Measurements from ENCODE around the gene DYNLT5.
"Not testable (repeated sequence)": the region's sequence is repeated elsewhere in the genome, so short reads cannot be mapped to it uniquely, and the experiment has no call there.

Gene DYNLT5

DNA sequence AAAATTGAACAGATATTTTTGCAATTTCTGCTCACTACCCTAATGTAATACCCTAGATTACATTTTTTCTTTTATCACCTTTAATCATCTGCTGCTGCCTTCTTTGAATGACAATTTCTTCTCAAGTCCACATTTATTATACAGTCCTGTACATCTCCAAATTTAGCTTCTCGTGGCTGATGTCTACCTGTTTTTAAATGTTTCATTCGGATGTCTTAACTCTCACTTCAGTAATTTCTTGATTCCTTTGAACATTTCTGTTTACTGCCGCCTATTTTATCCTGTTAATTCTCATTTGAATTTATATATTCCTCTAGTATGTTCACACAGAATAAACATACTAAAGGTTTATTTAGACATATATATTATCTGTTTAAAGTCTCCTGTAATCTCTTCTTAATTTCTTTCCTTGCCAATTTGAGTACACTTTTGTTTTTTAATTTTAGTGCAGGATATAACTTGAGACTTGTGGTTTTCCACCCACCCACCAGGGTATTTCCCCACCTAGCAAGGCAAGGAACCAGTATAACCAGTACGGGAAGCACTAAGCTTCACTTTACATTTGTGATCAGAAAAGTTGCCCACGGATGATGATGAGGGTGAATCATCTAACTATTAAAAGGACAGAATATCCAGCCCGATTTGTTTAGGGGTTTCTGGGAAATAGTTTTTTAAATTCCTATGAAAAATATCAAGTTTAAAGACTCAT, 36.1 kb downstream of the DYNLT5 start:
- no peak for DNase-seq (ENCODE audit: low read depth)

DNA sequence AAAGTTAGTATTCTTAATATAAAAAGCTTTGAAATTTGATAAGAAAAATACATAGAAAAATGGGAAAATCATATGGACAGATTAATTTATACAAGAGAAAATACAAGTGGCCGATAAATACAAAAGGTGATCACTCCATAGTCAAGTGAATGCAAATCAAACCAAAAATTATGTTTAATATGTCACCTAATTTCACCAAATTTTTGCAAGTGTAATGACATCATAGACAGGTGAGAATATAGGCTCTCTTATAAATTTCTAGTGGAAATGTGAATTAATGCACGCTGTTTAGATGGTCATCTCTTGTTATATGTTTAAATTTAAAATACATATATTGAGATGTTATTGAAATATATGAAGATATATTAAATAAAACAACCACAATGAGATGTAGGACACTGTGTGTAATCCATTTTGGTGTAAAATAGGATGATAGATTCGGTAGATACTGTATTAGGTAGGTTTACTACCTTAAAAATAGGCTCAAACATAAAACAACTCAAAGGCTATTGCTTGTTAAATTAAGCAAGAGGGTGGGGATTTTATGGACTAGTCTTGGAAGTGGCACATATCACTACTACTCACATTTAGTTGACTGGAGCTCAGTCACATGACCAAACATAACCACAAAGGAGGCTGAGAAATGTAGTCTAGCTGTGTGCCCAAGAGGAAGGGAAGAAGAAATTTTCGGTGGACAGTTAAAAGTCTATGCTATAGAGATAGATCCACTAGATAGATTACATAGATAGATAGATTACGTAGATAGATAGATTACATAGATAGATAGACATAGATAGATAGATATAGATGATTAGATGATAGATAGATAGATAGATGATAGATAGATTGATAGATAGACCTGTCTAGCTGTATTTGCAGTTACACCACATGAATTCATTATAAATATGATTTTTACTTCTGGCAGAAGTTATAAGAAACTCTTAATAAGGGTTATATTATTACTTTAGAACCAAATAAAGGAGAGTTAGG, 39.7 kb downstream of the DYNLT5 start:
- no peak for DNase-seq (ENCODE audit: low read depth)

DNA sequence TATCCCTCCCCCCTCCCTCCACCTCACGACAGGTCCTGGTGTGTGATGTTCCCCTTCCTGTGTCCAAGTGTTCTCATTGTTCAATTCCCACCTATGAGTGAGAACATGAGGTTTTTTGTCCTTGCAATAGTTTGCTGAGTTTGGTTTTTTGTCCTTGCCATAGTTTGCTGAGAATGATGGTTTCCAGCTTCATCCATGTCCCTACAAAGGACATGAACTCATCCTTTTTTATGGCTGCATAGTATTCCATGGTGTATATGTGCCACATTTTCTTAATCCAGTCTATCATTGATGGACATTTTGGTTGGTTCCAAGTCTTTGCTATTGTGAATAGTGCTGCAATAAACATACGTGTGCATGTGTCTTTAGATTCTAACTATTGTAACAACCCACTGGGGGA, 43.6 kb downstream of the DYNLT5 start:
- DNase-seq (ENCODE audit: low read depth) = not testable (repeated sequence)

DNA sequence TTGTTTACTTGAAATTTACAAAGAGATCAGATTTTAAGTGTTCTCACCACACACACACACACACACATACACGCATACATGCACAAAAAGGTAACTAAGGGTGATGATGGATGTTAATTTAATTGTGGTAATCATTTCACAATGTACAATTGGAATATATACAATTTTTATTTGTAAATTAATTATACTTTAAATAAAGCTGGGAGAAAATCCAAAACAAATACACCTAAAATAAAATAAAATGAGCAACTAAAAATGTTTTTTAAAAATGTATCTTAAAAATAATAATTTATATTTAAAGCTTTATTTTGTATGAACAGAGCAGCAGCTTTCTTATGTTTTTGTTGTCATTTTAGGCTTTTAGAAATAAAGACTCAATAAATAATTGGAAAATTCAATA, 57.0 kb downstream of the DYNLT5 start:
- DNase-seq (ENCODE audit: low read depth) = no peak

DNA sequence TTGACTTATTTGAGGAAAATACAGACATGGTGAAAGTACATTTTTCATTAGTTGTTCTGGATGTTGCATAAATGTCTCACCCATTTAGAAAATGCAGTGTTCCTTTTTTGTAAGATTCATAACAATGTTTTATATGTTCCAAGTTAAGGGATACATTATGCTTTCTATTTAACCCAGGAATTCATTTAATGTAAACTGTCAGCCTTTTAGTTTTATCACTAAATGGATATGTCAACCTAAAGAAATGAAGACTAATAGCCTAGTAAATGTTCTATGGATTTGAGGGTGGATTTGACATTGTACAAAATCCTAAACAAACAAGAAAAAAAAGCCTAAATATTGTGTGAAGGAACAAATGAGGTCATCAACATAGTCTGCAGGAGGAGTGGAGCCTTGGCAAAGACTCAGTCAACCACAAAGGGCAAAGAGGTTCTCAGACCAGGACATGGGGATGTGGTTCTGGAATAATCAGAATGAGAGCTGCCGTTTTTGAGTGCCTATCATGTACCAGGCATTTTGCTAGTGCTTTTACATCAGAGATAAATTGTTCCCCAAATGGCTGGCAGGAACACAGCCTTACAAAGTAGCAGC, 57.6 kb downstream of the DYNLT5 start:
- peak; percentile 68 for DNase-seq (ENCODE audit: low read depth)

DNA sequence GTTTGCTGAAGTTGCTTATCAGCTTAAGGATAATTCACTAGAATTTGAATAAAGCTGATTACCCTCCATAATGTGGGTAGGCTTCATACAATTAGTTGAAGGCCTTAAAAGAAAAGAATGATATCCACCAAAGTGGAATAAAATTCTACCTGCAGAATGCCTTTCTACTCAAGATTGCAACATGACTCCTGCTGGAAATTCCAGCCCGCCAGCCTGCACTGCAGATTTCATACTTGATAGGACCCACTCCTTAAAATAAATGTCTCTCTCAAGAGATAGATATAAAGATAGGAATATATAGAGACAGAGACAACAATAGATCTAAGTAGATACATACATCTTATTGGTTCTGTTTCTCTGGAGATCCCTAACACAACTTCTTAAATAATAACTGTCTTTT, 72.5 kb downstream of the DYNLT5 start:
- no peak for DNase-seq (ENCODE audit: low read depth)

All from amniotic epithelial cell (primary cell).